ENCODE data around the gene ELMOD1.

ELMOD1 gene

DNA sequence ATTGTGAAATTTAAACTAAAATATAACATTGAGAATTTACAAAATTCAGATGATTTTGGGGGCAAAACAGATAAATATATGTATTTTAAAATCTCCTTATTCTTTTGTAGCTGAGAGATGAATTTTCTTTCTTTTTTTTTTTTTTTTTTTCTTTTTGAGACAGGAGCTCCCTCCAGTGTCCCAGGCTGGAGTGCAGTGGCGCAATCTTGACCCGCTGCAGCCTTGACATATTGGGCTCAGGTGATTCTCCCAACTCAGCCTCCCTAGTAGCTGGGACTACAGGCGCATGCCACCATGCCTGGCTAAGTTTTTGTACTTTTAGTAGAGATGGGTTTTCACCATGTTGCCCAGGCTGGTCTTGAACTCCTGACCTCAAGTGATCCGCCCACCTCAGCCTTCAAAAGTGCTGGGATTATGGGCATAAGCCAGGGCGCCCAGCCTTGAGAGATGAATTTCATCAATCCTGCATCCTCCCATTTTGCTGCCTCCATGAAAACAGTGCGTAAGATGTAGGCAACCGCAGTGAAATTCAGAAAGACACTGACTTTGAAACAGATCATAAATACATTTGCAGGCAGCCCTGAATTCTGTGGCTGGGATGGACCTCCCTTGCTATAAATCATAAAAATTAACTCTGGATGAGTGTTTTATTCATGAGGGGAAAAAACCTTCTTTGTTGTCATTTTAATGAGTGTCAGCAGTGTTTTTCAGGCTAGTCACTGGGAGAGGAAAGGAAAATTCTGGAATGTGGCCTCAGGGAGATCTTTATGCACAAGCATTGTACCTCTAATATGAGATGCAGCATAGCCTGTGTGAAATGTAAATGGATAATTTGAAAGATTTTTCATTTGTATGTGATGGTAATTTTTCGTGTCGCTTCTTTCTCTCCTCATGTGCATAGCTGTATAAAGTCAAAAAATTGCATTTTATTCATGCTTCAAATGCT, 14.4 kb downstream of the ELMOD1 start:
- Mint-ChIP-seq H3K4me1 (no peaks in the 10 kb centered on the region), H3K36me3 (no peaks in the 10 kb centered on the region), H3K27me3 (peaks cover 31% of the 10 kb centered on the region), H3K27ac (no peak overlapping the region), H3K4me3 (no peak overlapping the region), H3K9me3 (no peaks in the 10 kb centered on the region)
- ATAC-seq = no peak

DNA sequence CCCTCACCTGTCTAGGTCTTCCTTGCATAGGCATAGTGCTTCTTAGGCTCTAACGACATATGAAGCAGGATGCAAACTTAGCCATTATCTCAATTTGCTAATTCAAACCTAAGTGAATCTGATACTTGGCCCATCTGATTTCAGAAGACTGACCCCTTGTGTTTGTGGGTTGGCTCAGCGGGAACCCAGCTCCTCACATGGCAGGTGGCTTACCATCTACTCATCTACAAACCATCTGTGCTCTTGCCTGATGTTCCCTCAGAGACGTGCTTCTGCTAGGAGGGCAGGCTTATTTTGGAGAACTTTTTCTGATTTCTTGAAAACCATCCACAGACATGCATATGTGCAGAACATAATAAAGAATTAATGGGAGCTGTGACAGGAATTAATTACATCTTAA, 15.2 kb downstream of the ELMOD1 start:
- H3K9me3 Mint-ChIP-seq = no peaks in the 10 kb centered on the region
- peaks cover 31% of the 10 kb centered on the region for H3K27me3 Mint-ChIP-seq
- H3K27ac Mint-ChIP-seq = no peak overlapping the region
- no peaks in the 10 kb centered on the region for H3K36me3 Mint-ChIP-seq
- H3K4me3 Mint-ChIP-seq = no peak overlapping the region
- H3K4me1 Mint-ChIP-seq = no peaks in the 10 kb centered on the region
- ATAC-seq = no peak

DNA sequence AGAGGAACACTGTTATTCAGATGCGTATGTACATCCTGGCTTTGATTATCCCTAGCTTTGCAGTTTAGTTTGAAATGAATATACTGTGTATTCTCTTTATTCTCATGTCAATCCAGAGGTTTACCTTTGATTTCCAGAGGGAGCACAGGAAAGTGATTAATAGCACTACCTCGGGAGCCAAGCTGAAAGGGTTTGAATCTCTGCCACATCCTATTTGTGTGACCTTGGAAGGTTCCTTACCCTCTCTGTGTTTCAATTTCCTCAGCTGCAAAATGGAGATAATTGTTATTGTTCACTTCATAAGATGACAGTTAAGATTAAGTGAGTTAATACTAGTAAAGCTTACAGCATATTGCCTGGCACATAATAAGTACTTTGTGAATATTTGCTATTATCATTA, 17.9 kb downstream of the ELMOD1 start:
- peaks cover 21% of the 10 kb centered on the region for H3K27me3 Mint-ChIP-seq
- H3K4me3 Mint-ChIP-seq = no peak overlapping the region
- ATAC-seq = no peak
- no peaks in the 10 kb centered on the region for H3K9me3 Mint-ChIP-seq
- H3K27ac Mint-ChIP-seq = no peak overlapping the region
- no peaks in the 10 kb centered on the region for H3K36me3 Mint-ChIP-seq
- H3K4me1 Mint-ChIP-seq = no peaks in the 10 kb centered on the region

DNA sequence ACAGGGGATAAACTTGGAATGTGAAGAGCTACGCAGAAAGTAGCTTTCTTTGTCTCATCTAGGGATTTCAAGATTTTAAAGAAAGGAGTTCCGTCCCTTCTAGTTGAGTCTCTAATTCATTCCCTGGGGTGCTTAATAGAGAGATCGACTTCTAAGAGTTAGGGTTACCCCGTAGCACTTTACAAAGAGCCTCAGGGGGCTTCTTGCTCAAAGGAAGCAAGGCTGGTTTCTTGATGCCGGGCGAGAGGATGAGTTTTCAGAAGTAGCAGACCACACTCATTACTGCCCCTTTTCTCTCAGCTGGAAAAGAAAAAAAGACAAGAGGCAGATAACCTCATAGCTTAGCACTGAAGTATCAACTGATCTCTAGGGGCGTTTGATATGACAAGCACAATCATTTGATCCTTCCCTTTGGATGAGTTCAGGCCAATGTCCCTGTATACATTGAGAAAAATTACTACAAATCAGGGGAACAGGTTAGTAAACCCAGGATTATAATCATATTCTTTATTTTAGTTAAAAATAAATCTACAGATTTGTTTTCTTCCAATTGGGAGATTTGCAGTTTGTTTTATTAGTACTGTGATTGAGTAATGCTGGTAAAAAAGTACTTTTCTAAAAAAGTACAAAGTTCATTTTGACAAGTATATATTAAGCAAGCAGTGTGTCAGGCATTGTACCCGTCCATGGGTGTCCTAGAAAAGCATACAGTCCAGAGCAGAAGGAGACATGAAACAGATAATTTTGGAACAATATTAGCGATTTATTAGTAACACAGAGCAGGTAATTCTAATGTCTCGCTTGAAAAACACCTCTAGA, 18.7 kb downstream of the ELMOD1 start:
- Mint-ChIP-seq H3K4me3 (no peak overlapping the region), H3K27me3 (peaks cover 21% of the 10 kb centered on the region), H3K36me3 (no peaks in the 10 kb centered on the region), H3K4me1 (no peaks in the 10 kb centered on the region), H3K27ac (no peak overlapping the region), H3K9me3 (no peaks in the 10 kb centered on the region)
- no peak for ATAC-seq

DNA sequence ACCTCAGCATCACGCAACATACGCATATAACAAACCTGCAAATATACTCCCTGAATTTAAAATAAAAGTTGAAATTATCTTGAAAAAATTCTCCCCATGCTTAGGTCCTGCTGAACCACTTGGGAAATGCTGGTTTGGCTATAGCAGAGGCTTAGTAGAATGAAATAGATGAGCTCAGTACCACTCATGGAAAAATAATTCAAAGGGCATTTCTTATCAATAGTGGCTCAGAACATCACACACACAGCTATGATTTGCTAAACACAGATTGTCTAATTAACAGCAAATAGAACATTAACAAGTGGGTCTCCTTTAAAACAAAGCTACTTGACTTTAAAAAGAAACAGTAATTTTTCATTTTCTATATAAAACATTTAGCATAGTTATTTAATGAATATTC, 21.5 kb downstream of the ELMOD1 start:
- no peak overlapping the region for H3K27ac Mint-ChIP-seq

DNA sequence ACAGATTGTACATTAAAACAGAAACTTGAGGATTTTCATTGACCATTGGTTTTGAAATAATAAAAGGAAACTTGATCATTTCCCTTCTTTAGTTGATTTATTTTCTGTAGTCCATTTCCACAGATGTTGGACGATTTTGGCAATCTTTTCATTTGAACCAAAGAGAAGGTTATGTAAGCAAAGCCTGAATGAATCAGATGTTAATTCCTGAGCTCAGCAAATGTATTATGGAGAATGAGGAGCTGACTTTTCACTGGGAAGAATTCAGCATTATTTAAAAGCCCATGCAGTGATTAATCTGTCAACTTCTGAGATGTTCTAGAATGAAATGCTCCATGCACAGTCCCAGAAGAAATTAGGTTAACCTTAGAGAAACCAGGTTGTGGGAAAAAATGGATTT, 29.0 kb downstream of the ELMOD1 start:
- ATAC-seq = no peak
- Mint-ChIP-seq H3K27me3 (peaks cover 38% of the 10 kb centered on the region), H3K9me3 (no peaks in the 10 kb centered on the region), H3K27ac (no peak overlapping the region), H3K4me1 (no peaks in the 10 kb centered on the region), H3K4me3 (no peak overlapping the region), H3K36me3 (no peaks in the 10 kb centered on the region)

More for the DNA sequence above, 21.5 kb downstream of the ELMOD1 start:
- Mint-ChIP-seq H3K4me3 (no peak overlapping the region), H3K9me3 (no peaks in the 10 kb centered on the region), H3K4me1 (no peaks in the 10 kb centered on the region), H3K27me3 (peaks cover 9% of the 10 kb centered on the region), H3K36me3 (no peaks in the 10 kb centered on the region)
- no peak for ATAC-seq

- Mint-ChIP-seq H3K27me3 (peaks cover 49% of the 10 kb centered on the region), H3K27ac (no peak overlapping the region), H3K4me1 (no peaks in the 10 kb centered on the region), H3K9me3 (no peaks in the 10 kb centered on the region), H3K36me3 (no peaks in the 10 kb centered on the region), H3K4me3 (no peak overlapping the region)
- ATAC-seq = no peak
Observed at GRCh38 chr11:107621081-107621480, 30.1 kb downstream of the ELMOD1 start.

GRCh38 chr11:107623183-107623582, 32.2 kb downstream of the ELMOD1 start:
- H3K4me3 Mint-ChIP-seq = no peak overlapping the region
- H3K9me3 Mint-ChIP-seq = no peaks in the 10 kb centered on the region
- no peaks in the 10 kb centered on the region for H3K36me3 Mint-ChIP-seq
- no peaks in the 10 kb centered on the region for H3K4me1 Mint-ChIP-seq
- ATAC-seq = no peak
- peaks cover 61% of the 10 kb centered on the region for H3K27me3 Mint-ChIP-seq
- no peak overlapping the region for H3K27ac Mint-ChIP-seq

DNA sequence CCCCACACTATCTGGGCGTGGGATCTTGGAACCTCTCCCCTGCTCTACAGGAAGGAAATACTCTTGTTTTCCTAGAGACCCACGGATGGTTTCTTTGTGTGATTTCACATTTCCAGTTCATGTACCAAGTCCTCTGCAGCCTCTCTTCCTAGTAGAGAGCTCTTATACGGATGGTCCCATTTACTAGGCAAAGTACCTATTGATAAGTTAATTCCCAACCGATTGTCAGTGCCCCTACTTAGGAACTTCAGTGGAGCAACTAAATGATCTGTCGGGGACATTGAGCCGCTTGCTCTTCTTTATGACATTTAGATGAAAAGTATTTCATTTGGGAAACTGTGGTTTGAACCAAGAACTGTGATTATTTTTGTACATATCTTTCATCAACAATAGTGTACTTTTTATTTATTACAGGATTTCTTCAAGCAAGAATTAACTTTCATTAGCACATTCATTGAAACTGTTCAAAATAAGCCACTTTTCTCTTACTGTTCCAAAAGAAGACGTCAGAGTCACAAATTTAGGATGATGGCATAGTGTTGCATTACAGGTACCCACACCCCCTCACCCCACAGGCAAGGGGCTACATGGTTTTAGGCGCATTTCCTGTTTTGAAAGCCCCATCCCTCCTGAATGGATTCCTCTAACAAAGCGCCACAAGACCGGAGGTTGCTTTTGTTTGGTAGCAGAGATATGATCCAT, 34.2 kb downstream of the ELMOD1 start:
- no peak for ATAC-seq
- Mint-ChIP-seq H3K27me3 (peaks cover 73% of the 10 kb centered on the region), H3K27ac (no peak overlapping the region), H3K36me3 (no peaks in the 10 kb centered on the region), H3K4me3 (no peak overlapping the region), H3K9me3 (no peaks in the 10 kb centered on the region), H3K4me1 (no peaks in the 10 kb centered on the region)

- Mint-ChIP-seq H3K9me3 (no peaks in the 10 kb centered on the region), H3K27ac (no peak overlapping the region), H3K4me1 (no peaks in the 10 kb centered on the region), H3K36me3 (no peaks in the 10 kb centered on the region), H3K27me3 (peaks cover 73% of the 10 kb centered on the region), H3K4me3 (no peak overlapping the region)
- ATAC-seq = no peak
Observed at GRCh38 chr11:107625685-107625989, 34.7 kb downstream of the ELMOD1 start.

DNA sequence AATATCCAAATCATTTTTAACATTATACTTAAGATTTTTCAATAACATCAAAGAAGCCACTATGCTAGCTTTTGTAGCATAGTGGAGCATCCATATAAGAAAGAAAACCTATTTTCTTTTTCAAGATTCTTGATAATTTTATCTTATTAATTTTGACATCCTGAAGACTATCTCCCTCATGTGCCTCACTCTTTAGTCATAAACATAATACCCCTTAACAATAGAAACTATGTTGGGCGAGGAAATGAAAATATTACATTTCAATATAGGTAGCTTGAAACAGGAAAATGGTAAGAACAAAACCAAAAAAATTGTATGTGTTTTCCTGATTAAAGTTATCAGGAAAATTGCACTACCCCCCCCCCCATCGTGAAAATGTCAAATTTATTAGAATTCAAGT, 40.1 kb downstream of the ELMOD1 start:
- Mint-ChIP-seq H3K36me3 (no peaks in the 10 kb centered on the region), H3K9me3 (no peaks in the 10 kb centered on the region), H3K4me3 (no peak overlapping the region), H3K27me3 (peaks cover 54% of the 10 kb centered on the region), H3K4me1 (no peaks in the 10 kb centered on the region), H3K27ac (no peak overlapping the region)
- ATAC-seq = no peak

DNA sequence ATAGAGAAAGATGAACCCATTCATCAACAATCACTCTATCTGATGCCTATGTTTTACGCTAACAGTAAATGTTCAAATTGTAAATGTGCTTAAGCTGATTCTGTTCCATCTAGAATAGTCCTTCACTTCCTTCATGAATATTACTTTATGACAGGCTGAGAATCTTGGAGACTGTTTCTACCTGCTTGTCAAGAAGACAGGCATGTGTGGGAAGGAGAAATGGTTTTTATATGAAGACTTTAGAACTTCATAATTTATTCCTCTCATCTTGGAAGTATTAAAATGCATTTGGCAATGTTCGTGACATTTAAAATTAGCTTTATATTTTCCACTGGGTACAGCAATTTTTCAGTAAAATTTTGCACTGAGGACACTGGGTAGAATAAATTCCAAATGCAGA, 41.0 kb downstream of the ELMOD1 start:
- Mint-ChIP-seq H3K36me3 (no peaks in the 10 kb centered on the region), H3K4me3 (no peak overlapping the region), H3K27ac (no peak overlapping the region), H3K27me3 (peaks cover 45% of the 10 kb centered on the region), H3K9me3 (no peaks in the 10 kb centered on the region), H3K4me1 (no peaks in the 10 kb centered on the region)
- ATAC-seq = no peak

DNA sequence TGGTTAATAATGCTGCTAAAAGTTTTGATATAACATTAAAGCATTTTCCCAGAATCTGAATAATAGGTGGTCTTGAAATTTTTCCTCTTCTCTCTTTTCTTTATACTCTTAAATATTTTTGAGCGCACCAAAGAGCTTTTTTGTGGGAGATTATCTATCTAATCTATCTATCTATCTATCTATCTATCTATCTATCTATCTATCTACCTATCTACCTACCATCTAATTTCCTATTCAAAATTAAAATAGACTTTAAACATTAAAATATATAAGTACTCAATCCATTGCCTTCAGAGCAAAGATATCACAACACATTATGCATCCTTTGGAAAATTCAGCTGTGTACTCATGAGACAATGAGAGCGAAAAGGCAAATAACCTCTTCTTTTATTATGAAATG, 55.8 kb downstream of the ELMOD1 start:
- ATAC-seq = no peak
- H3K9me3 Mint-ChIP-seq = no peaks in the 10 kb centered on the region
- H3K36me3 Mint-ChIP-seq = no peaks in the 10 kb centered on the region
- peaks cover 27% of the 10 kb centered on the region for H3K27me3 Mint-ChIP-seq
- H3K4me3 Mint-ChIP-seq = no peak overlapping the region
- no peaks in the 10 kb centered on the region for H3K4me1 Mint-ChIP-seq
- H3K27ac Mint-ChIP-seq = no peak overlapping the region

- no peaks in the 10 kb centered on the region for H3K4me1 Mint-ChIP-seq
- no peak overlapping the region for H3K4me3 Mint-ChIP-seq
- no peaks in the 10 kb centered on the region for H3K9me3 Mint-ChIP-seq
- no peak for ATAC-seq
- no peak overlapping the region for H3K27ac Mint-ChIP-seq
- no peaks in the 10 kb centered on the region for H3K36me3 Mint-ChIP-seq
- peaks cover 41% of the 10 kb centered on the region for H3K27me3 Mint-ChIP-seq
Observed at GRCh38 chr11:107648242-107648641, 57.3 kb downstream of the ELMOD1 start.

GRCh38 chr11:107651672-107652071, 60.7 kb downstream of the ELMOD1 start:
- Mint-ChIP-seq H3K9me3 (no peaks in the 10 kb centered on the region), H3K27ac (no peak overlapping the region), H3K36me3 (no peaks in the 10 kb centered on the region), H3K4me1 (no peaks in the 10 kb centered on the region), H3K4me3 (no peak overlapping the region), H3K27me3 (peaks cover 41% of the 10 kb centered on the region)
- no peak for ATAC-seq

All from stimulated activated memory B cell treated with anti-CD40 and anti-IgM and Interleukin-4, amounts not matched to agents 10 μg/mL and 1 μg/mL and 100 μg/mL, for 72 hours (primary cell).